Endothelial cell of umbilical vein (primary cell): ENCODE measurements around the gene KAT8. TPM values are rescaled to one million over a fixed set of nuclear protein-coding genes. Genes with fewer than 3 reads are reported as not detected.

Experiments
- BruUV-seq: library from RNA; stranded (reverse); fragments of 400-500 nt; replicated peaks from 2 replicates; lab custom pipeline; 2021; lab: Mats Ljungman, UMichigan
- CTCF ChIA-PET: fragments of 300-600, 350-600 bp; sonication (Branson Sonifier 250); formaldehyde crosslinking; loops from one replicate; lab custom pipeline; 2021; ENCODE audit warnings: antibody characterized with exemption, inconsistent platforms; lab: Charles Lee
- POLR2A ChIA-PET: fragments of 300-600, 350-600 bp; sonication (Branson Sonifier 250); formaldehyde crosslinking; loops from one replicate; lab custom pipeline; 2021; ENCODE audit warnings: antibody characterized with exemption, inconsistent platforms; lab: Charles Lee
- DNase-seq: peaks from one replicate; pipeline ENCODE4 v3.0.0-alpha.2; 2011; ENCODE audit warnings: low read depth, low spot score
- FAIRE-seq: peaks from 2 replicates; lab custom pipeline; 2011; peaks lifted over from hg19 to GRCh38; lab: Jason Lieb, UNC
- H2AFZ ChIP-seq: 2 replicates; pipeline ENCODE4 v1.6.0; 2012; ENCODE audit warnings: low read depth, low read length, control low read depth, inconsistent platforms
- H3K27ac ChIP-seq: 2 replicates; pipeline ENCODE4 v1.5.1; 2011; ENCODE audit warnings: low read depth, mild to moderate bottlenecking, control low read depth, low read length, moderate library complexity; ENCODE audit not compliant: insufficient read depth
- H3K27me3 ChIP-seq, 2 experiments: 2 replicates each; pipeline versions ENCODE4 v1.6.0 to v1.6.1; 2011; ENCODE audit warnings: low read length in 2 of 2, mixed read lengths in 1 of 2; ENCODE audit not compliant: control insufficient read depth in 2 of 2, insufficient read depth in 2 of 2
- H3K36me3 ChIP-seq, 2 experiments: 2 replicates in 1 of 2; 3 replicates in 1 of 2; pipeline ENCODE4 v1.5.1; 2011; ENCODE audit warnings: low read length in 2 of 2, mild to moderate bottlenecking in 1 of 2, moderate library complexity in 1 of 2; ENCODE audit not compliant: control insufficient read depth in 2 of 2, insufficient read depth in 2 of 2; ENCODE audit errors: extremely low read depth in 1 of 2
- H3K4me1 ChIP-seq: 3 replicates; pipeline ENCODE4 v1.5.1; 2011; ENCODE audit warnings: mild to moderate bottlenecking, low read length; ENCODE audit not compliant: control insufficient read depth, insufficient read depth; ENCODE audit errors: extremely low read depth
- H3K4me2 ChIP-seq: 2 replicates; pipeline ENCODE4 v1.6.1; 2011; ENCODE audit warnings: low read length, control low read depth, mixed read lengths; ENCODE audit not compliant: insufficient read depth
- H3K4me3 ChIP-seq, 3 experiments: fragments of 200-600 bp in 1 of 3; sonication (generic), shearing (Covaris generic) in 1 of 3; replicated peaks in 1 of 3; 2 replicates each; pipeline ENCODE4 v1.5.1; 2011 to 2016; ENCODE audit warnings: control low read depth in 3 of 3, low read length in 3 of 3, mild to moderate bottlenecking in 2 of 3, inconsistent platforms in 1 of 3, low read depth in 1 of 3, moderate library complexity in 1 of 3; ENCODE audit not compliant: insufficient read depth in 1 of 3
- H3K79me2 ChIP-seq: 2 replicates; pipeline ENCODE4 v1.6.0; 2012; ENCODE audit warnings: low read length, inconsistent platforms; ENCODE audit not compliant: control insufficient read depth, insufficient read depth
- H3K9ac ChIP-seq: replicated peaks from 2 replicates; pipeline ENCODE3; 2011; ENCODE audit warnings: low read length, control low read depth; ENCODE audit not compliant: insufficient read depth; ENCODE audit errors: extremely low read depth
- H3K9me1 ChIP-seq: replicated peaks from 3 replicates; pipeline ENCODE4 v1.6.0; 2011; ENCODE audit warnings: mild to moderate bottlenecking, low read length; ENCODE audit not compliant: control insufficient read depth, insufficient read depth; ENCODE audit errors: extremely low read depth
- H3K9me3 ChIP-seq: replicated peaks from 2 replicates; pipeline ENCODE4 v1.5.1; 2012; ENCODE audit warnings: low read length, inconsistent platforms; ENCODE audit not compliant: control insufficient read depth, insufficient read depth
- H4K20me1 ChIP-seq: replicated peaks from 2 replicates; pipeline ENCODE3; 2011; ENCODE audit warnings: mild to moderate bottlenecking, low read length; ENCODE audit not compliant: control insufficient read depth, insufficient read depth; ENCODE audit errors: extremely low read depth
- CTCF ChIP-seq, 2 donors: IDR thresholded peaks; 1 replicate in 1 of 2; 2 replicates in 1 of 2; pipeline ENCODE4 v1.5.1; 2011; ENCODE audit warnings: low read length in 2 of 2, mild to moderate bottlenecking in 2 of 2, moderate library complexity in 2 of 2, control low read depth in 1 of 2, inconsistent platforms in 1 of 2, low read depth in 1 of 2; ENCODE audit not compliant: insufficient read depth in 1 of 2; ENCODE audit errors: extremely low read depth in 1 of 2
- EZH2 ChIP-seq: IDR thresholded peaks from 2 replicates; pipeline ENCODE4 v1.6.1; 2012; ENCODE audit warnings: borderline replicate concordance, low read depth, mild to moderate bottlenecking, moderate library complexity, low read length, inconsistent platforms; ENCODE audit not compliant: severe bottlenecking
- FOS ChIP-seq: IDR thresholded peaks from 2 replicates; pipeline ENCODE4 v1.6.1; 2011; ENCODE audit warnings: mild to moderate bottlenecking, low read length, moderate library complexity, borderline replicate concordance; ENCODE audit not compliant: insufficient read depth
- GATA2 ChIP-seq: IDR thresholded peaks from 2 replicates; pipeline ENCODE4 v1.7.0; 2011; ENCODE audit warnings: low read depth, mild to moderate bottlenecking, moderate library complexity, mixed read lengths, low read length; ENCODE audit not compliant: insufficient read length, insufficient read depth
- JUN ChIP-seq: IDR thresholded peaks from 2 replicates; pipeline ENCODE4 v1.6.1; 2011; ENCODE audit warnings: borderline replicate concordance, low read depth; ENCODE audit not compliant: insufficient read length, insufficient read depth
- MYC ChIP-seq: IDR thresholded peaks from one replicate; pipeline ENCODE4 v1.6.1; 2011; ENCODE audit warnings: mild to moderate bottlenecking, low read depth, low read length
- POLR2A ChIP-seq: IDR thresholded peaks from 2 replicates; pipeline ENCODE4 v1.6.1; 2012; ENCODE audit warnings: low read depth, mild to moderate bottlenecking, control low read depth, low read length
- POLR2AphosphoS5 ChIP-seq: IDR thresholded peaks from 2 replicates; pipeline ENCODE4 v1.6.1; 2012; ENCODE audit warnings: low read depth, mild to moderate bottlenecking, control low read depth, low read length, moderate library complexity; ENCODE audit not compliant: insufficient read depth
- dilution Hi-C: fragments of 300-500 bp; cut with MboI; formaldehyde crosslinking; loops from one replicate; pipeline ENCODE4 v1.15.0; 2019; ENCODE audit warnings: low sequenced_read_pairs; ENCODE audit not compliant: extremely low pct_ligation_motif_present
- intact Hi-C: fragments of 100-400 bp; cut with micrococcal nuclease; formaldehyde crosslinking; loops from one replicate; pipeline ENCODE4 v1.10.0; 2022
- polyA plus RNA-seq, 4 experiments: library from polyadenylated mRNA; depleted of rRNA in 3 of 4; stranded (reverse) in 3 of 4; unstranded in 1 of 4; fragments of >200 nt; gene quantifications; 2 replicates each; pipeline versions ENCODE4 v1.2.1 to v1.2.3, GENCODE V29; 2011 to 2012; ENCODE audit warnings: missing spikeins in 1 of 4
- total RNA-seq: library from RNA; stranded (reverse); gene quantifications from 2 replicates; pipeline ENCODE4 v1.2.3, GENCODE V29; 2021
- TF ChIP-seq, protein P1 (sequence below): IDR thresholded peaks from 2 replicates; pipeline ENCODE4 v1.6.1; 2011; ENCODE audit not compliant: insufficient read depth, insufficient read length

Gene KAT8
- total and polyA plus RNA-seq, 2 donors (not counting 3 experiments of a cell fraction or from before 2014, with no cell fraction given) = 30.7 to 42.8 TPM

- peaks cover 9% of the 10 kb centered on the region for H3K79me2 ChIP-seq
These were observed 28.3 kb upstream of the KAT8 start for GRCh38 chr16:31089199-31089598.

More at GRCh38 chr16:31089199-31089598, 28.3 kb upstream of the KAT8 start:
- no peaks in the 10 kb centered on the region for H4K20me1 ChIP-seq
- H3K9ac ChIP-seq = no peak overlapping the region
- ChIA-PET POLR2A (no interaction called here), CTCF (interaction anchor here (1.5 kb wide), 1 partner anchor 104 kb away, joined by 4 read pairs; the partner anchor contains the start of gene HSD3B7)
- no peaks in the 10 kb centered on the region for H3K27me3 ChIP-seq
- H2AFZ ChIP-seq = no peak overlapping the region
- no peak for DNase-seq
- no peaks in the 10 kb centered on the region for H3K9me3 ChIP-seq
- H3K4me3 ChIP-seq = no peak overlapping the region
- H3K9me1 ChIP-seq = no peaks in the 10 kb centered on the region
- BruUV-seq = no TSS peak
- H3K4me1 ChIP-seq = peaks cover 3% of the 10 kb centered on the region
- peaks cover 2 to 10% of the 10 kb centered on the region in 2 experiments for H3K36me3 ChIP-seq
- H3K27ac ChIP-seq = no peak overlapping the region
- intact Hi-C loops (no loop called here), dilution Hi-C loops (no loop called here)
- TF ChIP-seq JUN (no peak), CTCF (IDR thresholded peaks at IDR 0.05; ENCODE audit: extremely low read depth in 1 of 2, insufficient read depth in 1 of 2, low read depth in 1 of 2, low read length in 2 of 2) (no peak), GATA2 (no peak), EZH2 (no peak), POLR2A (no peak), FOS (no peak), MYC (no peak), POLR2AphosphoS5 (no peak)
- TF ChIP-seq, protein P1, sequence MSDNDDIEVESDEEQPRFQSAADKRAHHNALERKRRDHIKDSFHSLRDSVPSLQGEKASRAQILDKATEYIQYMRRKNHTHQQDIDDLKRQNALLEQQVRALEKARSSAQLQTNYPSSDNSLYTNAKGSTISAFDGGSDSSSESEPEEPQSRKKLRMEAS = no peak
- no peak overlapping the region for H3K4me2 ChIP-seq
- no peak for FAIRE-seq
